Measurements from ENCODE around the gene CPPED1. TPM values are rescaled to one million over a fixed set of nuclear protein-coding genes. Genes with fewer than 3 reads are reported as not detected.
A peak's percentile ranks its signal among the peaks of the same experiment; 100 is the strongest.

CPPED1 gene
- polyA plus RNA-seq, 3 donors, result 100 to 292 (median 259) TPM

GRCh38 chr16:12700161-12700560, 103.5 kb downstream of the CPPED1 start:
- Histone ChIP-seq H4K20me1 (ENCODE audit: insufficient read depth, low read length) (peaks cover 100% of the 10 kb centered on the region), H3K27ac (ENCODE audit: low read depth in 1 of 2, low read length in 2 of 2) (no peak overlapping the region), H3K79me2 (ENCODE audit: insufficient read depth, low read length) (peaks cover 48% of the 10 kb centered on the region), H2AFZ (ENCODE audit: insufficient read depth, low read depth, low read length, poor library complexity, severe bottlenecking) (no peak overlapping the region), H3K9ac (ENCODE audit: insufficient read depth, low read length, poor library complexity, severe bottlenecking) (no peak overlapping the region), H3K4me1 (ENCODE audit: control insufficient read depth in 1 of 2, insufficient read depth in 2 of 2, low read length in 2 of 2) (no peaks in the 10 kb centered on the region), H3K4me3 (replicated peaks in 1 of 3; ENCODE audit: low read depth in 2 of 3, low read length in 3 of 3) (no peak overlapping the region), H3K36me3 (replicated peaks in 1 of 2; ENCODE audit: control insufficient read depth in 1 of 2, insufficient read depth in 2 of 2, low read length in 2 of 2) (peaks cover 87 to 100% of the 10 kb centered on the region in 2 donors), H3K9me3 (replicated peaks in 1 of 2; ENCODE audit: control insufficient read depth in 1 of 2, insufficient read depth in 1 of 2, low read length in 2 of 2) (no peaks in the 10 kb centered on the region), H3K27me3 (ENCODE audit: control insufficient read depth in 2 of 2, insufficient read depth in 2 of 2, low read length in 2 of 2) (no peaks in the 10 kb centered on the region), H3K4me2 (replicated peaks; ENCODE audit: extremely low read depth, low read length, poor library complexity, severe bottlenecking) (no peak overlapping the region)
- peak overlapping the region in 1 of 7 donors; percentile 29 for H3K27ac Mint-ChIP-seq
- intact Hi-C loops (cut with micrococcal nuclease), result no loop called here
- no peak overlapping the region for H3K4me3 Mint-ChIP-seq
- no peak for TF ChIP-seq CTCF (IDR thresholded peaks at IDR 0.05)
- no peaks in the 10 kb centered on the region for H3K27me3 Mint-ChIP-seq (ENCODE audit: low read depth in 3 of 3)
- H3K4me1 Mint-ChIP-seq, result no peaks in the 10 kb centered on the region
- H3K36me3 Mint-ChIP-seq, result peaks cover 48 to 98% of the 10 kb centered on the region in 2 donors
- DNase-seq, result no peak
- peaks cover 0 to 3% (median 0%) of the 10 kb centered on the region in 7 donors for H3K9me3 Mint-ChIP-seq
- WGBS (ENCODE audit: insufficient coverage), result 100% methylated on average over 3 of the region's 3 CpGs

- peaks cover 100% of the 10 kb centered on the region for H4K20me1 ChIP-seq (ENCODE audit: insufficient read depth, low read length)
- H3K27ac Mint-ChIP-seq, result no peak overlapping the region
- peaks cover 44 to 94% of the 10 kb centered on the region in 2 donors for H3K36me3 Mint-ChIP-seq
- H3K79me2 ChIP-seq (ENCODE audit: insufficient read depth, low read length), result peaks cover 50% of the 10 kb centered on the region
- intact Hi-C loops (cut with micrococcal nuclease), result no loop called here
- no peak overlapping the region for H3K4me3 Mint-ChIP-seq
- no peak for TF ChIP-seq CTCF (IDR thresholded peaks at IDR 0.05)
- H3K9me3 Mint-ChIP-seq, result peaks cover 0 to 3% (median 0%) of the 10 kb centered on the region in 7 donors
- no peaks in the 10 kb centered on the region for H3K27me3 ChIP-seq (ENCODE audit: control insufficient read depth in 2 of 2, insufficient read depth in 2 of 2, low read length in 2 of 2)
- H3K9me3 ChIP-seq (replicated peaks in 1 of 2; ENCODE audit: control insufficient read depth in 1 of 2, insufficient read depth in 1 of 2, low read length in 2 of 2), result no peaks in the 10 kb centered on the region
- peak overlapping the region in 1 of 2 donors; percentile 1 for H3K27ac ChIP-seq (ENCODE audit: low read depth in 1 of 2, low read length in 2 of 2)
- no peak overlapping the region for H3K4me3 ChIP-seq (replicated peaks in 1 of 3; ENCODE audit: low read depth in 2 of 3, low read length in 3 of 3)
- no peak overlapping the region for H3K4me2 ChIP-seq (replicated peaks; ENCODE audit: extremely low read depth, low read length, poor library complexity, severe bottlenecking)
- H2AFZ ChIP-seq (ENCODE audit: insufficient read depth, low read depth, low read length, poor library complexity, severe bottlenecking), result no peak overlapping the region
- no peak overlapping the region for H3K9ac ChIP-seq (ENCODE audit: insufficient read depth, low read length, poor library complexity, severe bottlenecking)
- H3K4me1 ChIP-seq (ENCODE audit: control insufficient read depth in 1 of 2, insufficient read depth in 2 of 2, low read length in 2 of 2), result no peaks in the 10 kb centered on the region
- no peaks in the 10 kb centered on the region for H3K4me1 Mint-ChIP-seq
- no peak for DNase-seq
- WGBS (ENCODE audit: insufficient coverage), result 77% methylated on average over 3 of the region's 7 CpGs
- H3K27me3 Mint-ChIP-seq (ENCODE audit: low read depth in 3 of 3), result no peaks in the 10 kb centered on the region
- H3K36me3 ChIP-seq (replicated peaks in 1 of 2; ENCODE audit: control insufficient read depth in 1 of 2, insufficient read depth in 2 of 2, low read length in 2 of 2), result peaks cover 85 to 98% of the 10 kb centered on the region in 2 donors
Observed at GRCh38 chr16:12699161-12699560, 104.5 kb downstream of the CPPED1 start.
